Measurements from ENCODE around the gene CLEC20A. TPM values are rescaled to one million over a fixed set of nuclear protein-coding genes. Genes with fewer than 3 reads are reported as not detected.

CLEC20A gene
- total RNA-seq, 4 donors from 2014 or later, result not detected

GRCh38 chr1:178527117-178527516 lies 30.4 kb upstream of the CLEC20A start:
- Histone ChIP-seq H3K4me3 (no peak overlapping the region), H3K9me3 (no peaks in the 10 kb centered on the region), H3K27me3 (no peaks in the 10 kb centered on the region), H3K36me3 (no peaks in the 10 kb centered on the region), H3K27ac (no peak overlapping the region), H3K4me1 (no peaks in the 10 kb centered on the region)
- intact Hi-C loops (cut with DNase I; ENCODE audit: low total_unique reads), result no loop called here
- TF ChIP-seq, protein P1, sequence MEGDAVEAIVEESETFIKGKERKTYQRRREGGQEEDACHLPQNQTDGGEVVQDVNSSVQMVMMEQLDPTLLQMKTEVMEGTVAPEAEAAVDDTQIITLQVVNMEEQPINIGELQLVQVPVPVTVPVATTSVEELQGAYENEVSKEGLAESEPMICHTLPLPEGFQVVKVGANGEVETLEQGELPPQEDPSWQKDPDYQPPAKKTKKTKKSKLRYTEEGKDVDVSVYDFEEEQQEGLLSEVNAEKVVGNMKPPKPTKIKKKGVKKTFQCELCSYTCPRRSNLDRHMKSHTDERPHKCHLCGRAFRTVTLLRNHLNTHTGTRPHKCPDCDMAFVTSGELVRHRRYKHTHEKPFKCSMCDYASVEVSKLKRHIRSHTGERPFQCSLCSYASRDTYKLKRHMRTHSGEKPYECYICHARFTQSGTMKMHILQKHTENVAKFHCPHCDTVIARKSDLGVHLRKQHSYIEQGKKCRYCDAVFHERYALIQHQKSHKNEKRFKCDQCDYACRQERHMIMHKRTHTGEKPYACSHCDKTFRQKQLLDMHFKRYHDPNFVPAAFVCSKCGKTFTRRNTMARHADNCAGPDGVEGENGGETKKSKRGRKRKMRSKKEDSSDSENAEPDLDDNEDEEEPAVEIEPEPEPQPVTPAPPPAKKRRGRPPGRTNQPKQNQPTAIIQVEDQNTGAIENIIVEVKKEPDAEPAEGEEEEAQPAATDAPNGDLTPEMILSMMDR (IDR thresholded peaks at IDR 0.05), result no peak
- TF ChIP-seq POLR2A (IDR thresholded peaks at IDR 0.05), result no peak
- DNase-seq, result no peak

DNA sequence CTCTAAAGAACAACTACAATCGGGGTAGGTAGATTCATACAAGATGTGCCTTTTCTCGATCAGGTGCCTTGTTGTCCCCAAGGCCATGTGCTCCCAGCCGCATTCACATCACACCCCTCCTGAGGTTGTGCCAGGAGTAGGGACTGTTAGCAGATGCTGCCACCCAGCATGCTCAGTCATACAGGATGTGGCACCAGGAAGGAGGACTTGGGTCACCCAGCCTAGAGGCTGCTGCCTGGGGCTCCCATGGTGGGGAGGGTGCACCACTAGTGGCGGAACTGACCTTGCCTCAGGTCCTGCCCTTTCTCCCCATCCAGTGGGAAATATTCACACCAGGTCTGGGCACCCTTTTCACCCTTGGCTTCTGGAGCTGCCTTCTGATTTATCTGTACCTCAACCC lies 24.5 kb upstream of the CLEC20A start:
- no peak overlapping the region for H3K4me3 ChIP-seq
- H3K27ac ChIP-seq, result no peak overlapping the region
- no peaks in the 10 kb centered on the region for H3K9me3 ChIP-seq
- H3K36me3 ChIP-seq, result no peaks in the 10 kb centered on the region
- TF ChIP-seq POLR2A (IDR thresholded peaks at IDR 0.05), result no peak
- TF ChIP-seq, protein P1 (IDR thresholded peaks at IDR 0.05), result no peak
- H3K4me1 ChIP-seq, result no peaks in the 10 kb centered on the region
- DNase-seq, result no peak
- intact Hi-C loops (cut with DNase I; ENCODE audit: low total_unique reads), result no loop called here
- no peaks in the 10 kb centered on the region for H3K27me3 ChIP-seq

GRCh38 chr1:178520803-178521202 lies 24.0 kb upstream of the CLEC20A start:
- Histone ChIP-seq H3K4me1 (no peaks in the 10 kb centered on the region), H3K36me3 (no peaks in the 10 kb centered on the region), H3K27ac (no peak overlapping the region), H3K27me3 (no peaks in the 10 kb centered on the region), H3K4me3 (no peak overlapping the region), H3K9me3 (no peaks in the 10 kb centered on the region)
- intact Hi-C loops (cut with DNase I; ENCODE audit: low total_unique reads), result no loop called here
- no peak for DNase-seq
- TF ChIP-seq, protein P1 (IDR thresholded peaks at IDR 0.05), result no peak
- no peak for TF ChIP-seq POLR2A (IDR thresholded peaks at IDR 0.05)

GRCh38 chr1:178518894-178519293 lies 22.1 kb upstream of the CLEC20A start:
- DNase-seq, result no peak
- TF ChIP-seq, protein P1 (IDR thresholded peaks at IDR 0.05), result no peak
- no peak for TF ChIP-seq POLR2A (IDR thresholded peaks at IDR 0.05)
- Histone ChIP-seq H3K27me3 (no peaks in the 10 kb centered on the region), H3K27ac (no peak overlapping the region), H3K4me3 (no peak overlapping the region), H3K36me3 (no peaks in the 10 kb centered on the region), H3K9me3 (no peaks in the 10 kb centered on the region), H3K4me1 (no peaks in the 10 kb centered on the region)
- intact Hi-C loops (cut with DNase I; ENCODE audit: low total_unique reads), result no loop called here

- Histone ChIP-seq H3K9me3 (no peaks in the 10 kb centered on the region), H3K27ac (no peak overlapping the region), H3K4me3 (no peak overlapping the region), H3K4me1 (no peaks in the 10 kb centered on the region), H3K27me3 (no peaks in the 10 kb centered on the region), H3K36me3 (no peaks in the 10 kb centered on the region)
- TF ChIP-seq, protein P1 (IDR thresholded peaks at IDR 0.05), result no peak
- no peak for TF ChIP-seq POLR2A (IDR thresholded peaks at IDR 0.05)
- intact Hi-C loops (cut with DNase I; ENCODE audit: low total_unique reads), result no loop called here
- DNase-seq, result no peak
Observed at GRCh38 chr1:178516110-178516509, 19.3 kb upstream of the CLEC20A start.

Data from uterus (tissue), 4 donors.